GM18520 (cell line): Measurements from ENCODE around the gene SLC25A28.

ENCODE experiments used
- ATAC-seq: cut with Tn5 transposase; IDR thresholded peaks from one replicate; pipeline ENCODE4 v1.9.1; 2021; ENCODE audit not compliant: unreplicated experiment

The SLC25A28 gene

GRCh38 chr10:99593312-99593711, 26.9 kb downstream of the SLC25A28 start:
- ATAC-seq, result no peak

GRCh38 chr10:99590799-99591198, 29.4 kb downstream of the SLC25A28 start:
- ATAC-seq, result no peak

- no peak for ATAC-seq
These were observed 36.6 kb downstream of the SLC25A28 start for GRCh38 chr10:99583687-99584086.

- ATAC-seq, result no peak
These were observed 37.9 kb downstream of the SLC25A28 start for GRCh38 chr10:99582255-99582770.

- no peak for ATAC-seq
These were observed 40.3 kb downstream of the SLC25A28 start for GRCh38 chr10:99579971-99580370.

GRCh38 chr10:99573790-99574189, 46.4 kb downstream of the SLC25A28 start:
- no peak for ATAC-seq

- ATAC-seq, result no peak
These were observed 48.4 kb downstream of the SLC25A28 start for GRCh38 chr10:99571816-99572215.

GRCh38 chr10:99569961-99570360, 50.3 kb downstream of the SLC25A28 start:
- no peak for ATAC-seq

GRCh38 chr10:99569253-99569939, 50.8 kb downstream of the SLC25A28 start:
- ATAC-seq, result no peak

GRCh38 chr10:99565166-99565565, 55.1 kb downstream of the SLC25A28 start:
- ATAC-seq, result no peak

GRCh38 chr10:99564361-99564760, 55.9 kb downstream of the SLC25A28 start:
- no peak for ATAC-seq

- ATAC-seq, result no peak
These were observed 57.6 kb downstream of the SLC25A28 start for GRCh38 chr10:99562631-99563030.
